Hematopoietic multipotent progenitor cell treated with erythropoietin and hydrocortisone succinate and interleukin-3 and kit ligand, for 6 days (in vitro differentiated cells): ENCODE measurements around the gene FBXO8.

ENCODE experiments used
- DNase-seq: peaks from one replicate; pipeline ENCODE4 v3.0.0-alpha.2; 2015

Gene FBXO8

GRCh38 chr4:174241162-174241561, 42.3 kb downstream of the FBXO8 start:
- no peak for DNase-seq

- no peak for DNase-seq
These were observed 47.1 kb downstream of the FBXO8 start for GRCh38 chr4:174236359-174236758.

DNA sequence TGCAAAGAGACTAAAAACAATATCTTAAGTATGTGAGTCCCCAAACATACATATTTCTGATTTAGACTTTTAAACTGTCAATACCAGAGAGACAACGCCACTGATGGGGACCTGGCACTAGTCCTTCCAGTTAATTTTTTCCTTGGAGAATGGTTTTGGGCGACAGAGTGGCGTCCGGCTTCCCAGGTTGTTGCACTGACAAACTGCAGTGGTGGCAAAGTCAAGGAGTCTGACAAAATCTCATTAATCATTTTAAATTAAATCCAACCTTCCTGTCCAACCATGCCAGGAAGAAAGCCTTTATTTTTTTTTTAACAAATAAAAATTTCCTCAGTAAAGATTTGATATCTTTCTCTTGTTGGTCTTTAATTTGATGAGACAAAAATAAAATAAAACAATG, 52.8 kb downstream of the FBXO8 start:
- no peak for DNase-seq

GRCh38 chr4:174230148-174230547, 53.3 kb downstream of the FBXO8 start:
- no peak for DNase-seq

GRCh38 chr4:174228988-174229387, 54.5 kb downstream of the FBXO8 start:
- no peak for DNase-seq

- no peak for DNase-seq
These were observed 58.0 kb downstream of the FBXO8 start for GRCh38 chr4:174225349-174226049.

GRCh38 chr4:174224550-174224949, 58.9 kb downstream of the FBXO8 start:
- DNase-seq = no peak

DNA sequence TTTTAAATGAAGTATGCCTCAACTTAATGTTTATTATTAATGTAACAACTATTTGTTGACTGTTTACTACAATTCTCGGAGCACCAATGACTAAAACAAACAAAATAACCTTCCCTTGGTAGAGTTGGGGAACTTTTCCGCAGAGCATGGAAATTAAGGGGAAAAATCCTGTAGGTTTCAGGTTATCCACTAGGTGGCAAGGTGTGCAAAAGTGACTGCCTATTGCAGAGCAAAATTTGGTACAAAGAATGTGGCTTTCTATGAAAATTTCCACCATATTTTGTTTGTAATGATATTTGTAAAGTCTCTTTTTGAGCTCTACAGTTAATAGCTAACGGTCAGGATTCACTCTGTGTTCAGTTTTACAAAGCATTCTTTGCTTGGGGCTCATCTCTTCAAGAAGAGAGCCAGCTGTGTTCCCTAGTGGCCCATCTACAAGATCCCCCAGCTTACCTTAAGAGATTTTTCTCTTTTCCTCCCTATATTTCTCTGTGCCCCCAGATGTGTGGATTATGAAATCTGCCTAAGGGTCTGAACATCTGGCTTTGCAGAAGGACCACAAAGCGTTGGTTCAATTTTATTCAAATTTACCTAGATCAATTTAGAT, 61.1 kb downstream of the FBXO8 start:
- DNase-seq = peak; percentile 71

GRCh38 chr4:174218127-174218790, 65.2 kb downstream of the FBXO8 start:
- no peak for DNase-seq

DNA sequence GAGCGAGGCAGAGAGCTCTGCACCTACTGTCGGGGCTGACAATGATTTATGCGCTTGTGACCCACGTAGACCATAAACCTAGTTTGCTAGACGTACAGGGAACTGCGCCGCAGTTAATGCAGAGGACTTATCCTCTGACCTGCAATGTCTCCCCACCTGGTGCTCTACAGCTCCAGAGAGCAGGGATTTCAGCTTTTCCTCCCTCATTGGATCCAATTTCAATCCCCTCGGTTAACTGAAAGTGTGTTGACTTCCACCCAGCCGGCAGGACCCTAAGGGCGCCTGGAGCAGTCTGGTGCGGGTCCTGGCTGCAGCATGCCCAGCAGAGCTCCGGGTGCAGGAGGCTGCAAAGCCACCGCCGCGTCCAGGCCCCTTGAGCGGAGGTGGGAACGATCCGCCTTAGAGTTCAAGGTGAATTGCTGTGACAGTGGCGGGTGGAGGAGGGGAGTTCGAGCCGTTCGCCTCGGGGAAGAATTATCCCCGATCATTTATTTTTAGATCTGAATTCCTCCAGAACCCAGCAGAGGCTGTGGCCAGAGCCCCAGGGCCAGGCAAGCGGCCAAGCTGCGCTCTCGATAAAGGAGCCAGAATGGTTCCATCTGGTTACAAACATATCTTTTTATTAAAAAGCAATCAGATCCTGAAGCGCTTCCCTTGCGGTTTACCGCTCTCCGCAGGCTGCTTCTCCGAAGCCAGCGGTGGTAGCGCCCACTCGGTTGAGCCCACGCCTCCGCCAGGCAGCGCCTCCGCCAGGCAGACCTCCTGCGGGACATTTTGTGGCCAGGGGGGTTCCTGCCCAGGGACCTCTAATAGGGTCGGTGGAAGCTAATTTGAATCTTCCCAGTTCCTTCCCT, 66.0 kb downstream of the FBXO8 start:
- DNase-seq = peak; percentile 62

- DNase-seq = no peak
These were observed 66.6 kb downstream of the FBXO8 start for GRCh38 chr4:174216799-174217272.

GRCh38 chr4:174215961-174216680, 67.3 kb downstream of the FBXO8 start:
- no peak for DNase-seq

- DNase-seq = peak; percentile 42
These were observed 68.4 kb downstream of the FBXO8 start for GRCh38 chr4:174215057-174215456.

- DNase-seq = peak; percentile 39
These were observed 69.2 kb downstream of the FBXO8 start for GRCh38 chr4:174214101-174214878.

DNA sequence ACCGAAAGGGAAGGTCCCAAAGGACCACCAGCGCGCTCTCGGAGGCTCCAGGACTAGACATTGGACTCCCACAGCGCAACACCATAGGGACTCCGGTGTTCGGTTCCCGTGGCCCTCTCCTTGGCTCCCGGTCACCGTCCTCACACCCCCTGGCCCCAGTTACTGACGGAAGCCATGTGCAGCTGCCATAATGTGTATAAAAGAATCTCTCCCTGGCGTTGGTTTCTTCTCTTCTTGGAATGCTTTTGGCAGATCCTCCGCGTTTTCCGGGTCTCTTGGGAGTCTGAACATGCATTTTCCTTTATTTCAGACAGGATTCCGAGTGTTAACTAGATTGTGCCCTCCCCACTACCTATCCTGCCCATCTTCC, 69.8 kb downstream of the FBXO8 start:
- no peak for DNase-seq

DNA sequence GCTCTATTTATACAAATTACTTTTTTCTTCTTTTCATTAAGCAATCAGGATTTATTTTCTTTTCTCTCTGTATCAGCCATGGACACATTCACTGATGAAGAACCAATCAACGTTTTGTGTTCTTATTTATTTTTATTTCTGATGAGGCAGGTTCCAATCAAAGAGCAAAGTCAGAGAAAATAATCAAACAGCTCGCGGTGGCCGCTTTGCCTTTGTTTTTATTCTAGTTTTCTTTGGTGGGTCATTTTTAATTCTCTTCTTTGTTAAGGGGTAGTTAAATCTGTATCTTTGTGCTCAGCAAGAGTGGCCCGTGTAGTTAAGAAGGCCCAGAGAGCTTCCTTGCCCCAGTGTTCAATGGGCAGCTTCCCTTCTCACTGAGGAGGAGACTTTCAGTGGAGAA, 71.4 kb downstream of the FBXO8 start:
- DNase-seq = no peak

GRCh38 chr4:174211622-174212044, 71.8 kb downstream of the FBXO8 start:
- DNase-seq = no peak

DNA sequence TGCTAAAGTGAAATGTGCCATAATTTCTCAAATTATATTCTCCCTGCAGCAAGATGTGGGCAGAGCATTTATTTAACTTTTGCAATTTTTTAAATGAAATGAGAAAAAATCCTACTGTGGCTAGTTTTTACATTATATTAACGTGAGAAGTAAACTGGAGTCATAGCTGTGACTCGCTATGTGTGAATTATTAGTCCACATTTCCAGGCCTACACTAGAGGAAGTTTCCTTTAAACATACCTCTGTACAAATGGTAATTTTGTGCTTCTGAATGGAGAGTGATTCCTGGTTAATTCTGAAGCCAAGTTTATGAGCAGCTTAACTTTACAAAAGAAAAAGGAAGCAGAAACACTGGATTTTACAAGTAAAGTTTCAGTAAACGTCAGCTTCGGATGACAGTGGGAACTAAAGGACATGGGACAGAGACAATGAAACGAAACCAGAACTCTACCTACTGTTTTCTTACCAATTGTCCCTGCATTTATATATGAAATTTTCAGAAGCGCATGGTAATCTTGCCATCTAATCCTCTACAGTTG, 72.4 kb downstream of the FBXO8 start:
- no peak for DNase-seq

DNA sequence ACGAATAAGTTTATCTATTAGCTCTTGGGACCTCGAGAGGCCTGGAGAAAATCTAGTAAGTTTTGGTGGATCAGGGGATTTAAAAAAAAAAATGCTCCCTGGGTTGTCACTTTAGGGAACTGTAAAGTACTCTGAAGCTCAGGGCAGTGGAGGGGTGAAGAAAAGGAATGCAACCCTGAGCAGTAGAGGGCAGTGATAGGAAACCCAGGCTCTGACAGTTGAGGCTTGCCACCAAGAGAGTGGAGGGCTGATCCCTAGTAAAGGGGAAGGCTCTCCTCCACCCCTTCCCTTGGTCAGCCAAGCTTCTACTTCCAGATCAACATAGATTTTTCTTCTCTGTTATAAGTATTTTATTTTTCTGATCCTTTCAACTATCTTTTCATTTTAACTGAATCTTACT, 73.1 kb downstream of the FBXO8 start:
- no peak for DNase-seq

GRCh38 chr4:174209341-174209740, 74.1 kb downstream of the FBXO8 start:
- DNase-seq = no peak

GRCh38 chr4:174207367-174207766, 76.1 kb downstream of the FBXO8 start:
- DNase-seq = no peak
